Endothelial cell of umbilical vein (primary cell): ENCODE results near the gene KIF9. TPM values are rescaled to one million over a fixed set of nuclear protein-coding genes. Genes with fewer than 3 reads are reported as not detected.

Experiments
- BruUV-seq: library from RNA; stranded (reverse); fragments of 400-500 nt; replicated peaks from 2 replicates; lab custom pipeline; 2021; lab: Mats Ljungman, UMichigan
- CTCF ChIA-PET: fragments of 300-600, 350-600 bp; sonication (Branson Sonifier 250); formaldehyde crosslinking; loops from one replicate; lab custom pipeline; 2021; ENCODE audit warnings: antibody characterized with exemption, inconsistent platforms; lab: Charles Lee
- POLR2A ChIA-PET: fragments of 300-600, 350-600 bp; sonication (Branson Sonifier 250); formaldehyde crosslinking; loops from one replicate; lab custom pipeline; 2021; ENCODE audit warnings: antibody characterized with exemption, inconsistent platforms; lab: Charles Lee
- DNase-seq: peaks from one replicate; pipeline ENCODE4 v3.0.0-alpha.2; 2011; ENCODE audit warnings: low read depth, low spot score
- FAIRE-seq: peaks from 2 replicates; lab custom pipeline; 2011; peaks lifted over from hg19 to GRCh38; lab: Jason Lieb, UNC
- H2AFZ ChIP-seq: 2 replicates; pipeline ENCODE4 v1.6.0; 2012; ENCODE audit warnings: low read depth, low read length, control low read depth, inconsistent platforms
- H3K27ac ChIP-seq: 2 replicates; pipeline ENCODE4 v1.5.1; 2011; ENCODE audit warnings: low read depth, mild to moderate bottlenecking, control low read depth, low read length, moderate library complexity; ENCODE audit not compliant: insufficient read depth
- H3K27me3 ChIP-seq, 2 experiments: 2 replicates each; pipeline versions ENCODE4 v1.6.0 to v1.6.1; 2011; ENCODE audit warnings: low read length in 2 of 2, mixed read lengths in 1 of 2; ENCODE audit not compliant: control insufficient read depth in 2 of 2, insufficient read depth in 2 of 2
- H3K36me3 ChIP-seq, 2 experiments: 2 replicates in 1 of 2; 3 replicates in 1 of 2; pipeline ENCODE4 v1.5.1; 2011; ENCODE audit warnings: low read length in 2 of 2, mild to moderate bottlenecking in 1 of 2, moderate library complexity in 1 of 2; ENCODE audit not compliant: control insufficient read depth in 2 of 2, insufficient read depth in 2 of 2; ENCODE audit errors: extremely low read depth in 1 of 2
- H3K4me1 ChIP-seq: 3 replicates; pipeline ENCODE4 v1.5.1; 2011; ENCODE audit warnings: mild to moderate bottlenecking, low read length; ENCODE audit not compliant: control insufficient read depth, insufficient read depth; ENCODE audit errors: extremely low read depth
- H3K4me2 ChIP-seq: 2 replicates; pipeline ENCODE4 v1.6.1; 2011; ENCODE audit warnings: low read length, control low read depth, mixed read lengths; ENCODE audit not compliant: insufficient read depth
- H3K4me3 ChIP-seq, 3 experiments: fragments of 200-600 bp in 1 of 3; sonication (generic), shearing (Covaris generic) in 1 of 3; replicated peaks in 1 of 3; 2 replicates each; pipeline ENCODE4 v1.5.1; 2011 to 2016; ENCODE audit warnings: control low read depth in 3 of 3, low read length in 3 of 3, mild to moderate bottlenecking in 2 of 3, inconsistent platforms in 1 of 3, low read depth in 1 of 3, moderate library complexity in 1 of 3; ENCODE audit not compliant: insufficient read depth in 1 of 3
- H3K79me2 ChIP-seq: 2 replicates; pipeline ENCODE4 v1.6.0; 2012; ENCODE audit warnings: low read length, inconsistent platforms; ENCODE audit not compliant: control insufficient read depth, insufficient read depth
- H3K9ac ChIP-seq: replicated peaks from 2 replicates; pipeline ENCODE3; 2011; ENCODE audit warnings: low read length, control low read depth; ENCODE audit not compliant: insufficient read depth; ENCODE audit errors: extremely low read depth
- H3K9me1 ChIP-seq: replicated peaks from 3 replicates; pipeline ENCODE4 v1.6.0; 2011; ENCODE audit warnings: mild to moderate bottlenecking, low read length; ENCODE audit not compliant: control insufficient read depth, insufficient read depth; ENCODE audit errors: extremely low read depth
- H3K9me3 ChIP-seq: replicated peaks from 2 replicates; pipeline ENCODE4 v1.5.1; 2012; ENCODE audit warnings: low read length, inconsistent platforms; ENCODE audit not compliant: control insufficient read depth, insufficient read depth
- H4K20me1 ChIP-seq: replicated peaks from 2 replicates; pipeline ENCODE3; 2011; ENCODE audit warnings: mild to moderate bottlenecking, low read length; ENCODE audit not compliant: control insufficient read depth, insufficient read depth; ENCODE audit errors: extremely low read depth
- EZH2 ChIP-seq: IDR thresholded peaks from 2 replicates; pipeline ENCODE4 v1.6.1; 2012; ENCODE audit warnings: borderline replicate concordance, low read depth, mild to moderate bottlenecking, moderate library complexity, low read length, inconsistent platforms; ENCODE audit not compliant: severe bottlenecking
- FOS ChIP-seq: IDR thresholded peaks from 2 replicates; pipeline ENCODE4 v1.6.1; 2011; ENCODE audit warnings: mild to moderate bottlenecking, low read length, moderate library complexity, borderline replicate concordance; ENCODE audit not compliant: insufficient read depth
- GATA2 ChIP-seq: IDR thresholded peaks from 2 replicates; pipeline ENCODE4 v1.7.0; 2011; ENCODE audit warnings: low read depth, mild to moderate bottlenecking, moderate library complexity, mixed read lengths, low read length; ENCODE audit not compliant: insufficient read length, insufficient read depth
- JUN ChIP-seq: IDR thresholded peaks from 2 replicates; pipeline ENCODE4 v1.6.1; 2011; ENCODE audit warnings: borderline replicate concordance, low read depth; ENCODE audit not compliant: insufficient read length, insufficient read depth
- MYC ChIP-seq: IDR thresholded peaks from one replicate; pipeline ENCODE4 v1.6.1; 2011; ENCODE audit warnings: mild to moderate bottlenecking, low read depth, low read length
- POLR2A ChIP-seq: IDR thresholded peaks from 2 replicates; pipeline ENCODE4 v1.6.1; 2012; ENCODE audit warnings: low read depth, mild to moderate bottlenecking, control low read depth, low read length
- POLR2AphosphoS5 ChIP-seq: IDR thresholded peaks from 2 replicates; pipeline ENCODE4 v1.6.1; 2012; ENCODE audit warnings: low read depth, mild to moderate bottlenecking, control low read depth, low read length, moderate library complexity; ENCODE audit not compliant: insufficient read depth
- dilution Hi-C: fragments of 300-500 bp; cut with MboI; formaldehyde crosslinking; loops from one replicate; pipeline ENCODE4 v1.15.0; 2019; ENCODE audit warnings: low sequenced_read_pairs; ENCODE audit not compliant: extremely low pct_ligation_motif_present
- intact Hi-C: fragments of 100-400 bp; cut with micrococcal nuclease; formaldehyde crosslinking; loops from one replicate; pipeline ENCODE4 v1.10.0; 2022
- polyA plus RNA-seq, 4 experiments: library from polyadenylated mRNA; depleted of rRNA in 3 of 4; stranded (reverse) in 3 of 4; unstranded in 1 of 4; fragments of >200 nt; gene quantifications; 2 replicates each; pipeline versions ENCODE4 v1.2.1 to v1.2.3, GENCODE V29; 2011 to 2012; ENCODE audit warnings: missing spikeins in 1 of 4
- total RNA-seq: library from RNA; stranded (reverse); gene quantifications from 2 replicates; pipeline ENCODE4 v1.2.3, GENCODE V29; 2021
- TF ChIP-seq, protein P1 (sequence below): IDR thresholded peaks from 2 replicates; pipeline ENCODE4 v1.6.1; 2011; ENCODE audit not compliant: insufficient read depth, insufficient read length
- TF ChIP-seq, protein P2 (sequence below), 2 donors: IDR thresholded peaks; 1 replicate in 1 of 2; 2 replicates in 1 of 2; pipeline ENCODE4 v1.5.1; 2011; ENCODE audit warnings: low read length in 2 of 2, mild to moderate bottlenecking in 2 of 2, moderate library complexity in 2 of 2, control low read depth in 1 of 2, inconsistent platforms in 1 of 2, low read depth in 1 of 2; ENCODE audit not compliant: insufficient read depth in 1 of 2; ENCODE audit errors: extremely low read depth in 1 of 2

Gene KIF9
- total and polyA plus RNA-seq, 2 donors (not counting 3 experiments of a cell fraction or from before 2014, with no cell fraction given) = 20.5 to 22.4 TPM

DNA sequence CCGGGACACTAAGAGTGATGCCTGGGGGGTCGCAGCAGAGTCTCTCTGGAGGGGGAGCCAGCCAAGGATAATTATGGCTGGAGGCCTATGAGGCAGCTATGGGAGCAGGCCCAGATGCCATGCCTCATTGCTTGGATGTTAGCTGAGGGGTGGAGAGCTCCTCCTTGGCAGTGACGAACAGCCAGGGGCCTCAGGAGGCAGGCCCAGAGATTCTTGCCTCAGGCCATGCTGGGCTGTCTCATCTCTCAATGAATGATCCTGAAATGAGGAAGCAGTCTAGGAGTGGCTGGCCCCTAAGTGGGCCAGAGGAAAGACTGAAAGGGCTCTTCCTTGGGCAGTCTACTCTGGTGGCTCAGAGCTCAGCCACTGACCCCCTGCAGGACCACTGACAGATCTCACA is 21.3 kb downstream of the KIF9 start:
- Histone ChIP-seq H3K4me2 (no peak overlapping the region), H3K9me3 (no peaks in the 10 kb centered on the region), H3K36me3 (no peaks in the 10 kb centered on the region), H3K9me1 (no peaks in the 10 kb centered on the region), H3K9ac (no peak overlapping the region), H3K27me3 (no peaks in the 10 kb centered on the region), H2AFZ (no peak overlapping the region), H4K20me1 (no peaks in the 10 kb centered on the region), H3K4me1 (no peaks in the 10 kb centered on the region), H3K4me3 (no peak overlapping the region), H3K27ac (no peak overlapping the region), H3K79me2 (no peaks in the 10 kb centered on the region)
- intact Hi-C loops = no loop called here
- CTCF ChIA-PET = interaction anchor here (1.9 to 2.3 kb wide), 2 partner anchors 11 to 63 kb away, joined by 8 read pairs; no protein-coding TSS in a partner anchor
- DNase-seq = no peak
- TF ChIP-seq MYC (no peak), POLR2A (no peak), JUN (no peak), EZH2 (no peak), POLR2AphosphoS5 (no peak), FOS (no peak), GATA2 (no peak)
- TF ChIP-seq, protein P1, sequence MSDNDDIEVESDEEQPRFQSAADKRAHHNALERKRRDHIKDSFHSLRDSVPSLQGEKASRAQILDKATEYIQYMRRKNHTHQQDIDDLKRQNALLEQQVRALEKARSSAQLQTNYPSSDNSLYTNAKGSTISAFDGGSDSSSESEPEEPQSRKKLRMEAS = no peak
- TF ChIP-seq, protein P2, sequence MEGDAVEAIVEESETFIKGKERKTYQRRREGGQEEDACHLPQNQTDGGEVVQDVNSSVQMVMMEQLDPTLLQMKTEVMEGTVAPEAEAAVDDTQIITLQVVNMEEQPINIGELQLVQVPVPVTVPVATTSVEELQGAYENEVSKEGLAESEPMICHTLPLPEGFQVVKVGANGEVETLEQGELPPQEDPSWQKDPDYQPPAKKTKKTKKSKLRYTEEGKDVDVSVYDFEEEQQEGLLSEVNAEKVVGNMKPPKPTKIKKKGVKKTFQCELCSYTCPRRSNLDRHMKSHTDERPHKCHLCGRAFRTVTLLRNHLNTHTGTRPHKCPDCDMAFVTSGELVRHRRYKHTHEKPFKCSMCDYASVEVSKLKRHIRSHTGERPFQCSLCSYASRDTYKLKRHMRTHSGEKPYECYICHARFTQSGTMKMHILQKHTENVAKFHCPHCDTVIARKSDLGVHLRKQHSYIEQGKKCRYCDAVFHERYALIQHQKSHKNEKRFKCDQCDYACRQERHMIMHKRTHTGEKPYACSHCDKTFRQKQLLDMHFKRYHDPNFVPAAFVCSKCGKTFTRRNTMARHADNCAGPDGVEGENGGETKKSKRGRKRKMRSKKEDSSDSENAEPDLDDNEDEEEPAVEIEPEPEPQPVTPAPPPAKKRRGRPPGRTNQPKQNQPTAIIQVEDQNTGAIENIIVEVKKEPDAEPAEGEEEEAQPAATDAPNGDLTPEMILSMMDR (IDR thresholded peaks at IDR 0.05; ENCODE audit: extremely low read depth in 1 of 2, insufficient read depth in 1 of 2, low read depth in 1 of 2, low read length in 2 of 2) = no peak
- POLR2A ChIA-PET = no interaction called here
- no peak for FAIRE-seq
- no TSS peak for BruUV-seq
- dilution Hi-C loops = no loop called here
